HCT116 (cell line): Measurements from ENCODE around the gene C1orf50. TPM values are rescaled to one million over a fixed set of nuclear protein-coding genes. Genes with fewer than 3 reads are reported as not detected.

ENCODE experiments used
- ATAC-seq: fragments of 200-7000 bp; cut with Tn5 transposase; 2 replicates; pipeline ENCODE4 v1.9.1; 2020; ENCODE audit warnings: mild to moderate bottlenecking, moderate library complexity
- BruUV-seq: library from RNA; stranded (reverse); fragments of 400-500 nt; replicated peaks from 2 replicates; lab custom pipeline; 2021; lab: Mats Ljungman, UMichigan
- CTCF ChIA-PET: fragments of 300-600 bp; sonication (Branson Sonifier 250); formaldehyde crosslinking; loops from one replicate; lab custom pipeline; 2021; ENCODE audit warnings: antibody characterized with exemption; lab: Charles Lee
- POLR2A ChIA-PET: fragments of 300-600, 350-600 bp; sonication (Branson Sonifier 250); formaldehyde crosslinking; loops from one replicate; lab custom pipeline; 2021; ENCODE audit warnings: antibody characterized with exemption; lab: Charles Lee
- RAD21 ChIA-PET, 2 experiments: fragments of 300-600 bp; sonication (Branson Sonifier 250); formaldehyde crosslinking; loops; one replicate each; lab custom pipeline; 2023; ENCODE audit warnings: low total read pairs in 2 of 2; ENCODE audit not compliant: uncharacterized antibody in 2 of 2, unreplicated experiment in 2 of 2, low non-redundant PET in 1 of 2; lab: Charles Lee
- DNase-seq: peaks from one replicate; pipeline ENCODE4 v3.0.0-alpha.2; 2010; ENCODE audit warnings: low read depth, low spot score
- H2AFZ ChIP-seq: fragments of 200-600 bp; shearing (Covaris generic), sonication (generic); 2 replicates; pipeline ENCODE4 v1.6.1; 2017; ENCODE audit warnings: low read depth, mixed run types, mixed read lengths, antibody characterized with exemption, low read length; ENCODE audit not compliant: poor library complexity, severe bottlenecking
- H3K27ac ChIP-seq: 2 replicates; pipeline ENCODE4 v1.5.1; 2012; ENCODE audit warnings: low read depth, low read length
- H3K27me3 ChIP-seq: fragments of 200-600 bp; sonication (generic); 2 replicates; pipeline ENCODE4 v1.6.1; 2016; ENCODE audit warnings: mixed run types, low read length, mixed read lengths; ENCODE audit not compliant: insufficient read depth
- H3K36me3 ChIP-seq, 2 experiments: fragments of 200-500 bp in 1 of 2; fragments of 200-600 bp in 1 of 2; sonication (Bioruptor generic) in 1 of 2; sonication (generic) in 1 of 2; 2 replicates each; pipeline versions ENCODE4 v1.5.1 to v1.6.1; 2014 to 2016; ENCODE audit warnings: low read length in 2 of 2, inconsistent platforms in 1 of 2, mixed read lengths in 1 of 2, mixed run types in 1 of 2; ENCODE audit not compliant: insufficient read depth in 2 of 2, control insufficient read depth in 1 of 2
- H3K4me1 ChIP-seq, 2 experiments: fragments of 200-600 bp in 1 of 2; sonication (generic) in 1 of 2; 2 replicates each; pipeline versions ENCODE4 v1.5.1 to v1.6.1; 2012 to 2017; ENCODE audit warnings: low read length in 2 of 2, inconsistent platforms in 1 of 2, mild to moderate bottlenecking in 1 of 2, mixed read lengths in 1 of 2, mixed run types in 1 of 2, moderate library complexity in 1 of 2; ENCODE audit not compliant: insufficient read depth in 2 of 2, control insufficient read depth in 1 of 2
- H3K4me2 ChIP-seq: fragments of 200-600 bp; sonication (generic); 2 replicates; pipeline ENCODE4 v1.6.1; 2017; ENCODE audit warnings: mixed run types, low read length, mixed read lengths
- H3K4me3 ChIP-seq, 2 experiments: fragments of 200-600 bp in 1 of 2; sonication (generic) in 1 of 2; replicated peaks in 1 of 2; 2 replicates each; pipeline ENCODE4 v1.5.1; 2011 to 2016; ENCODE audit warnings: low read length in 2 of 2, control low read depth in 1 of 2, low read depth in 1 of 2, mild to moderate bottlenecking in 1 of 2, mixed read lengths in 1 of 2, mixed run types in 1 of 2
- H3K79me2 ChIP-seq: fragments of 200-600 bp; sonication (generic); 2 replicates; pipeline ENCODE4 v1.6.1; 2017; ENCODE audit warnings: mild to moderate bottlenecking, mixed run types, low read length, moderate library complexity, mixed read lengths; ENCODE audit not compliant: insufficient read depth
- H3K9ac ChIP-seq: fragments of 200-600 bp; sonication (generic); 2 replicates; pipeline ENCODE4 v1.6.1; 2016; ENCODE audit warnings: low read length, mixed read lengths
- H3K9me2 ChIP-seq: fragments of 200-600 bp; sonication (generic), shearing (Covaris generic); 2 replicates; pipeline ENCODE4 v1.6.1; 2017; ENCODE audit warnings: mixed run types, mild to moderate bottlenecking, moderate library complexity; ENCODE audit not compliant: insufficient read depth
- H3K9me3 ChIP-seq, 2 experiments: fragments of 200-500 bp in 1 of 2; fragments of 200-600 bp in 1 of 2; sonication (Bioruptor generic) in 1 of 2; sonication (generic) in 1 of 2; 2 replicates each; pipeline ENCODE4 v1.6.1; 2014 to 2017; ENCODE audit warnings: low read length in 2 of 2, mixed read lengths in 2 of 2, inconsistent platforms in 1 of 2, low read depth in 1 of 2, mild to moderate bottlenecking in 1 of 2, mixed run types in 1 of 2, moderate library complexity in 1 of 2; ENCODE audit not compliant: control insufficient read depth in 1 of 2, insufficient read depth in 1 of 2
- H4K20me1 ChIP-seq: fragments of 200-600 bp; sonication (generic), shearing (Covaris generic); 2 replicates; pipeline ENCODE4 v1.6.1; 2017; ENCODE audit warnings: mixed run types, mild to moderate bottlenecking, moderate library complexity; ENCODE audit not compliant: insufficient read depth
- CBX3 ChIP-seq: IDR thresholded peaks from 2 replicates; pipeline ENCODE4 v1.6.1; 2012; ENCODE audit warnings: low read depth
- CTCF ChIP-seq, 3 experiments: fragments of 200-600 bp in 1 of 3; sonication (generic) in 1 of 3; IDR thresholded peaks in 2 of 3; conservative IDR thresholded peaks in 1 of 3; 2 replicates each; pipeline ENCODE4 v1.5.1; 2012 to 2017; ENCODE audit warnings: low read depth in 2 of 3, low read length in 2 of 3, antibody characterized with exemption in 1 of 3, borderline replicate concordance in 1 of 3, control low read depth in 1 of 3, mild to moderate bottlenecking in 1 of 3, mixed read lengths in 1 of 3, mixed run types in 1 of 3, moderate library complexity in 1 of 3; ENCODE audit not compliant: insufficient read depth in 1 of 3
- ELF1 ChIP-seq: IDR thresholded peaks from 2 replicates; pipeline ENCODE4 v1.6.1; 2012; ENCODE audit warnings: low read depth, borderline replicate concordance
- EZH2 ChIP-seq: fragments of 200-600 bp; sonication (generic); IDR thresholded peaks from 2 replicates; pipeline ENCODE4 v1.6.1; 2017; ENCODE audit warnings: antibody characterized with exemption, mixed run types
- FOSL1 ChIP-seq: IDR thresholded peaks from 2 replicates; pipeline ENCODE4 v1.6.1; 2012; ENCODE audit warnings: low read depth
- MAX ChIP-seq: IDR thresholded peaks from 2 replicates; pipeline ENCODE4 v1.6.1; 2012
- TCF7L2 ChIP-seq: IDR thresholded peaks from 2 replicates; pipeline ENCODE4 v1.7.0; 2011; ENCODE audit warnings: borderline replicate concordance, inconsistent platforms; ENCODE audit not compliant: insufficient read depth, insufficient read length; ENCODE audit errors: extremely low read depth
- ZFX ChIP-seq: fragments of 450-650 bp; IDR thresholded peaks from 2 replicates; pipeline ENCODE4 v1.6.1; 2017
- ZNF274 ChIP-seq: fragments of 200-500 bp; sonication (Bioruptor generic); IDR thresholded peaks from 2 replicates; pipeline ENCODE4 v1.6.1; 2014; ENCODE audit warnings: mild to moderate bottlenecking, low read depth, low read length, inconsistent platforms
- intact Hi-C: fragments of 100-400 bp; cut with micrococcal nuclease; formaldehyde crosslinking; loops from 2 replicates; pipeline ENCODE4 v1.10.0; 2022
- total RNA-seq: library from RNA; stranded (reverse); gene quantifications from one replicate; pipeline ENCODE4 v1.2.1, GENCODE V29; 2021; ENCODE audit not compliant: unreplicated experiment

Gene C1orf50
- total RNA-seq, 1 experiment from 2014 or later: 5.8 TPM

- no TSS peak for BruUV-seq
- ChIA-PET RAD21 (no interaction called here), CTCF (interaction anchor here (1.0 kb wide), 1 partner anchor 15 kb away, joined by 3 read pairs; the partner anchor contains the start of genes C1orf50 and P3H1), POLR2A (no interaction called here)
- no peak for ATAC-seq
- DNase-seq: no peak
- Histone ChIP-seq H2AFZ (no peak overlapping the region), H3K4me1 (0 out of 4 replicates have a peak, but pooled peaks cover 0 to 5% of the 10 kb centered on the region in 2 experiments), H3K36me3 (peaks cover 14 to 42% of the 10 kb centered on the region in 2 experiments; a peak in 3 of 4 replicates), H3K9ac (no peak overlapping the region), H3K4me3 (no peak overlapping the region), H3K9me2 (no peaks in the 10 kb centered on the region), H3K4me2 (no peak overlapping the region)
- TF ChIP-seq MAX (no peak), TCF7L2 (no peak), CTCF (IDR thresholded peaks at IDR 0.05 in 2 of 3, conservative IDR thresholded peaks at IDR 0.05 in 1 of 3; ENCODE audit: borderline replicate concordance in 1 of 3, insufficient read depth in 1 of 3, low read depth in 2 of 3, low read length in 2 of 3) (no peak), EZH2 (no peak), ZNF274 (no peak), FOSL1 (no peak), ELF1 (no peak), ZFX (no peak), CBX3 (no peak)
- TF ChIP-seq, all 23 proteins: peak for 0
- H3K9me3 ChIP-seq: no peaks in the 10 kb centered on the region
- intact Hi-C loops: no loop called here
- no peaks in the 10 kb centered on the region for H3K27me3 ChIP-seq
- H3K79me2 ChIP-seq: no peaks in the 10 kb centered on the region
- H3K27ac ChIP-seq: no peak overlapping the region
- H4K20me1 ChIP-seq: no peaks in the 10 kb centered on the region
These were observed 14.8 kb upstream of the C1orf50 start for GRCh38 chr1:42752284-42752683.
